SK-N-SH (cell line): ENCODE results near the gene EIF5B. TPM values are rescaled to one million over a fixed set of nuclear protein-coding genes. Genes with fewer than 3 reads are reported as not detected.

Source experiments
- CTCF ChIA-PET: fragments of 300-600, 350-600 bp; formaldehyde crosslinking; extraction: SDS; loops from one replicate; lab custom pipeline; 2021; lab: Yijun Ruan, JAX
- POLR2A ChIA-PET: fragments of 350-600 bp; sonication (Branson Sonifier 250); formaldehyde crosslinking; extraction: SDS; loops from one replicate; lab custom pipeline; 2020; ENCODE audit warnings: antibody characterized with exemption, inconsistent platforms; lab: Yijun Ruan, JAX
- DNase-seq: peaks from one replicate; pipeline ENCODE4 v3.0.0; 2012
- H2AFZ ChIP-seq: fragments of 200-600 bp; sonication (generic); 2 replicates; pipeline ENCODE4 v1.8.1; 2016; ENCODE audit warnings: antibody characterized with exemption, mild to moderate bottlenecking, low read depth
- H3F3A ChIP-seq: fragments of 200-600 bp; sonication (generic); replicated peaks from 2 replicates; pipeline ENCODE3; 2016; ENCODE audit warnings: antibody characterized with exemption, mild to moderate bottlenecking; ENCODE audit not compliant: insufficient read depth
- H3K27ac ChIP-seq, 2 experiments: fragments of 200-500 bp in 1 of 2; fragments of 200-600 bp in 1 of 2; sonication (Bioruptor generic) in 1 of 2; sonication (generic), shearing (Covaris generic) in 1 of 2; 2 replicates each; pipeline versions ENCODE4 v1.5.1 to v1.6.1; 2014 to 2016; ENCODE audit warnings: low read depth in 2 of 2, inconsistent platforms in 1 of 2, low read length in 1 of 2, mild to moderate bottlenecking in 1 of 2, mixed read lengths in 1 of 2
- H3K27me3 ChIP-seq: fragments of 200-600 bp; sonication (generic), shearing (Covaris generic); 2 replicates; pipeline ENCODE4 v1.6.1; 2016; ENCODE audit warnings: mixed run types; ENCODE audit not compliant: insufficient read depth
- H3K36me3 ChIP-seq, 2 experiments: fragments of 200-500 bp in 1 of 2; fragments of 200-600 bp in 1 of 2; sonication (Bioruptor generic) in 1 of 2; sonication (generic) in 1 of 2; replicated peaks in 1 of 2; 2 replicates each; pipeline versions ENCODE3 to v1.5.1; 2014 to 2016; ENCODE audit warnings: low read length in 1 of 2, mild to moderate bottlenecking in 1 of 2; ENCODE audit not compliant: insufficient read depth in 2 of 2, control insufficient read depth in 1 of 2
- H3K4me1 ChIP-seq, 2 experiments: fragments of 200-500 bp in 1 of 2; fragments of 200-600 bp in 1 of 2; sonication (Bioruptor generic) in 1 of 2; sonication (generic), shearing (Covaris generic) in 1 of 2; 2 replicates each; pipeline versions ENCODE4 v1.5.1 to v1.6.1; 2014 to 2016; ENCODE audit warnings: low read depth in 1 of 2, low read length in 1 of 2, mixed run types in 1 of 2; ENCODE audit not compliant: insufficient read depth in 2 of 2, control insufficient read depth in 1 of 2
- H3K4me2 ChIP-seq: fragments of 200-600 bp; sonication (generic), shearing (Covaris generic); 2 replicates; pipeline ENCODE4 v1.6.1; 2017; ENCODE audit warnings: mixed run types
- H3K4me3 ChIP-seq, 2 experiments: fragments of 200-500 bp in 1 of 2; fragments of 200-600 bp in 1 of 2; sonication (Bioruptor generic) in 1 of 2; sonication (generic), shearing (Covaris generic) in 1 of 2; 2 replicates each; pipeline versions ENCODE4 v1.5.1 to v1.8.1; 2014 to 2016; ENCODE audit warnings: low read depth in 2 of 2, inconsistent platforms in 1 of 2, low read length in 1 of 2, mild to moderate bottlenecking in 1 of 2, mixed read lengths in 1 of 2, moderate library complexity in 1 of 2
- H3K79me2 ChIP-seq: fragments of 200-600 bp; sonication (generic); 2 replicates; pipeline ENCODE4 v1.8.1; 2017; ENCODE audit warnings: mild to moderate bottlenecking; ENCODE audit not compliant: insufficient read depth
- H3K9ac ChIP-seq: fragments of 200-600 bp; sonication (generic); 2 replicates; pipeline ENCODE4 v1.6.1; 2017; ENCODE audit warnings: mixed run types
- H3K9me2 ChIP-seq: fragments of 200-600 bp; sonication (generic); 2 replicates; pipeline ENCODE4 v1.6.1; 2017; ENCODE audit warnings: mixed run types
- H3K9me3 ChIP-seq: fragments of 200-600 bp; sonication (generic); 2 replicates; pipeline ENCODE4 v1.6.1; 2017; ENCODE audit warnings: mixed run types, mild to moderate bottlenecking, moderate library complexity
- H4K20me1 ChIP-seq: fragments of 200-600 bp; sonication (generic); 2 replicates; pipeline ENCODE4 v1.6.1; 2017; ENCODE audit warnings: mild to moderate bottlenecking, mixed run types; ENCODE audit not compliant: insufficient read depth
- CTCF ChIP-seq: fragments of 200-600 bp; sonication (generic); IDR thresholded peaks from 2 replicates; pipeline ENCODE4 v1.6.1; 2017; ENCODE audit warnings: antibody characterized with exemption, mild to moderate bottlenecking, moderate library complexity
- EP300 ChIP-seq, 2 experiments: IDR thresholded peaks; 2 replicates each; pipeline versions ENCODE4 v1.4.0 to v1.6.1; 2012; ENCODE audit warnings: borderline replicate concordance in 1 of 2, low read depth in 1 of 2, low read length in 1 of 2
- IRF3 ChIP-seq: fragments of 150-350 bp; IDR thresholded peaks from 2 replicates; pipeline ENCODE4 v1.6.1; 2016; ENCODE audit warnings: mild to moderate bottlenecking, low read depth, low read length
- MEF2A ChIP-seq: IDR thresholded peaks from 2 replicates; pipeline ENCODE4 v1.4.0; 2012; ENCODE audit warnings: low read depth, borderline replicate concordance
- MXI1 ChIP-seq: IDR thresholded peaks from 2 replicates; pipeline ENCODE4 v1.6.1; 2012; ENCODE audit warnings: mild to moderate bottlenecking, low read depth, low read length, improper control_type of control experiment
- NFIC ChIP-seq: IDR thresholded peaks from 2 replicates; pipeline ENCODE4 v1.4.0; 2012; ENCODE audit warnings: borderline replicate concordance
- RAD21 ChIP-seq: IDR thresholded peaks from 2 replicates; pipeline ENCODE4 v1.6.1; 2012; ENCODE audit warnings: mild to moderate bottlenecking, low read length
- SMC3 ChIP-seq: IDR thresholded peaks from 2 replicates; pipeline ENCODE4 v1.6.1; 2012; ENCODE audit warnings: low read depth, low read length, improper control_type of control experiment
- TCF12 ChIP-seq: IDR thresholded peaks from 2 replicates; pipeline ENCODE4 v1.4.0; 2012
- USF2 ChIP-seq: fragments of 150-350 bp; IDR thresholded peaks from 2 replicates; pipeline ENCODE4 v1.6.1; 2017; ENCODE audit warnings: antibody characterized with exemption, low read length, low read depth, borderline replicate concordance
- WGBS: methylation state at CpG from one replicate; pipeline ENCODE4 v1.1.6; 2017; ENCODE audit warnings: low lambda C conversion rate; 5-methylcytosine and 5-hydroxymethylcytosine counted together
- polyA plus RNA-seq, 3 experiments: library from polyadenylated mRNA; depleted of rRNA; stranded (reverse); fragments of >200 nt; gene quantifications; 2 replicates each; pipeline ENCODE4 v1.2.3, GENCODE V29; 2012
- TF ChIP-seq, protein P1 (sequence below): IDR thresholded peaks from 2 replicates; pipeline ENCODE4 v1.4.0; 2012; ENCODE audit warnings: low read depth, borderline replicate concordance
- TF ChIP-seq, protein P2 (sequence below): IDR thresholded peaks from 2 replicates; pipeline ENCODE4 v1.4.0; 2012; ENCODE audit warnings: low read depth

EIF5B gene
- polyA plus RNA-seq, 1 of the 3 experiments (the other 2 are of a cell fraction): 9.8 TPM

- no peak for DNase-seq
- Histone ChIP-seq H3K27ac (no peak overlapping the region; a peak in 1 of 4 replicates), H3K9me2 (no peaks in the 10 kb centered on the region), H3K27me3 (no peaks in the 10 kb centered on the region), H3F3A (peaks cover 40% of the 10 kb centered on the region), H3K9ac (no peak overlapping the region), H3K36me3 (peaks cover 79 to 93% of the 10 kb centered on the region in 2 experiments), H2AFZ (no peak overlapping the region), H3K4me3 (no peak overlapping the region), H3K4me1 (peaks cover 0 to 27% of the 10 kb centered on the region in 2 experiments; a peak in 2 of 4 replicates), H3K4me2 (no peak overlapping the region), H3K9me3 (no peaks in the 10 kb centered on the region), H3K79me2 (no peaks in the 10 kb centered on the region), H4K20me1 (no peaks in the 10 kb centered on the region)
- ChIA-PET POLR2A (no interaction called here), CTCF (interaction anchor here (1.1 to 1.6 kb wide), 3 partner anchors 17 to 66 kb away, joined by 3 to 5 read pairs (median 3); partner anchors contain the start of gene EIF5B)
- no peak for TF ChIP-seq MXI1
- TF ChIP-seq EP300 (IDR thresholded peaks at IDR 0.05; ENCODE audit: borderline replicate concordance in 1 of 2, low read depth in 1 of 2, low read length in 1 of 2): no peak
- TF ChIP-seq MEF2A: no peak
- TF ChIP-seq USF2: no peak
- TF ChIP-seq NFIC: no peak
- no peak for TF ChIP-seq IRF3
- TF ChIP-seq, protein P1, sequence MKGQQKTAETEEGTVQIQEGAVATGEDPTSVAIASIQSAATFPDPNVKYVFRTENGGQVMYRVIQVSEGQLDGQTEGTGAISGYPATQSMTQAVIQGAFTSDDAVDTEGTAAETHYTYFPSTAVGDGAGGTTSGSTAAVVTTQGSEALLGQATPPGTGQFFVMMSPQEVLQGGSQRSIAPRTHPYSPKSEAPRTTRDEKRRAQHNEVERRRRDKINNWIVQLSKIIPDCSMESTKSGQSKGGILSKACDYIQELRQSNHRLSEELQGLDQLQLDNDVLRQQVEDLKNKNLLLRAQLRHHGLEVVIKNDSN: no peak
- TF ChIP-seq, protein P2, sequence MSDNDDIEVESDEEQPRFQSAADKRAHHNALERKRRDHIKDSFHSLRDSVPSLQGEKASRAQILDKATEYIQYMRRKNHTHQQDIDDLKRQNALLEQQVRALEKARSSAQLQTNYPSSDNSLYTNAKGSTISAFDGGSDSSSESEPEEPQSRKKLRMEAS: no peak
- no peak for TF ChIP-seq TCF12
These were observed 65.9 kb downstream of the EIF5B start for GRCh38 chr2:99403084-99403483.

DNA sequence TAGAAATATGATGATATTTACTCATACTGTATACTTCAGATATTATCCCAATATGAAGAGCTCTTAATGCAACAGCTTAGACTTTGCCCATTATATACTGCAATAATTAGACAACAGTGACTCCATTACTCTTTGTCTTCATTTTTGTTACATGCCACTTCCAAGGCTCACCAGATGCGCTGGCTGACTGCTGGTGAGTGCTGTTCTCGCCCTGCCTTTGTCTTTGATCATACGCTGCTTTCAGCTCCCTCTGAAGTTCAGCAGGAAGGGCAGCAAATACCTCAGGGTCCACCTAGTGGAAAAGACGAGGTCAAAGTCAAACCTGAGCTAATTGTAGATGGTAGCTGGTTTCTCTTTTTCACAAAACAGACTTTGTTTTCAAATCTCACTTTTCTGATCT, 66.3 kb downstream of the EIF5B start:
- H3K27me3 ChIP-seq: no peaks in the 10 kb centered on the region
- H3K27ac ChIP-seq: no peak overlapping the region
- peaks cover 0 to 22% of the 10 kb centered on the region in 2 experiments; a peak in 2 of 4 replicates for H3K4me1 ChIP-seq
- H3K4me3 ChIP-seq: no peak overlapping the region
- peaks cover 40% of the 10 kb centered on the region for H3F3A ChIP-seq
- no peaks in the 10 kb centered on the region for H3K79me2 ChIP-seq
- DNase-seq: no peak
- no peaks in the 10 kb centered on the region for H3K9me2 ChIP-seq
- no peak overlapping the region for H3K4me2 ChIP-seq
- ChIA-PET CTCF (interaction anchor here (0.6 to 1.6 kb wide), 4 partner anchors 10 to 37 kb away, joined by 3 to 5 read pairs (median 4); no protein-coding TSS in a partner anchor), POLR2A (interaction anchor here (0.6 kb wide), 1 partner anchor 58 kb away, joined by 7 read pairs; no protein-coding TSS in a partner anchor)
- H2AFZ ChIP-seq: no peak overlapping the region
- no peaks in the 10 kb centered on the region for H4K20me1 ChIP-seq
- WGBS: 89% methylated on average over 4 of the region's 4 CpGs
- no peak overlapping the region for H3K9ac ChIP-seq
- H3K36me3 ChIP-seq: peaks cover 76 to 93% of the 10 kb centered on the region in 2 experiments
- TF ChIP-seq RAD21 (0 out of 2 replicates have a peak, but pooled peaks have one; percentile 6), SMC3 (no peak), CTCF (0 out of 2 replicates have a peak, but pooled peaks have one; percentile 16)
- TF ChIP-seq, protein P2: no peak
- no peaks in the 10 kb centered on the region for H3K9me3 ChIP-seq
